ENCODE measurements around the gene CD1C.
"Not testable (repeated sequence)": the region's sequence is repeated elsewhere in the genome, so short reads cannot be mapped to it uniquely, and the experiment has no call there.

CD1C gene

DNA sequence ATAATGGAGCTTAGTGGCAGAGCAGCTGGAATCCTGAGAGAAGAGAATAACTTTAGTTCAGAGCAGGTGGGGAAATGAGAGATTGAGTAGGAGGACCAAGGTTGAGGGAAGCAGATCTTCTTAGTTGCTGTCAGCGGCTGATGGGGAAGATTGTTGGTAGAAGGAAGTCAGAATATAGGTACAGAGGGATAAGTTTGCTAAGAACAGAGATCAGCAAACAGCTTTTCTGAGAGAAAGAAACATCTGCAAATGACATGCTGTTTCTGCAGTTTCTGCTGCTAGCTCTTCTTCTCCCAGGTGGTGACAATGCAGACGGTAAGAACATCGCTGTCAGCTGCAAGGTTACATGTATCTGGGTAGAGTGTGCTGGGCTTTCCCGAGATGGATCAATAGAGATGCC lies at the start of gene CD1C:
Gene CD1C, plus strand, starts transcription at position 113 of the 400 bp plus-strand sequence. Its CDS starts 142 bp downstream, at position 255.
- DNase-seq (ENCODE audit: low read depth) = no peak

DNA sequence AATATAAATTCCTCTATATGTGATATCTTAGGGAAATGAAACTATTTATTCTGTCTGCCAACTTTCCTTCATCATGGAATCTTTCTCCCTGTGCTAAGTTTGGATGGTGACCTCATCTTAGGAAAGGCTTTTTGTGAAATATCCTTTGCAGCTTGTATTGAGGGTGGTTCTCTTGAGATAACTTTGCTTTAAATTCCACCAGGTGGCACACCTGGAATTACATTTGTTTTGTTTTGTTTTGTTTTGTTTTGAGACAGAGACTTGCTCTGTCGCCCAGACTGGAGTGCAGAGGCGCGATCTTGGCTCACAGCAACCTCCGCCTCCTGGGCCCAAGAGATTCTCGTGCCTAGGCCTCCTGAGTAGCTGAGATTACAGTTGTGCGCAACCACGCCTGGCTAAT lies 43.1 kb upstream of the CD1C start:
- DNase-seq (ENCODE audit: low read depth) = no peak

- DNase-seq (ENCODE audit: low read depth) = no peak
Observed at GRCh38 chr1:158248118-158248517, 41.6 kb upstream of the CD1C start.

DNA sequence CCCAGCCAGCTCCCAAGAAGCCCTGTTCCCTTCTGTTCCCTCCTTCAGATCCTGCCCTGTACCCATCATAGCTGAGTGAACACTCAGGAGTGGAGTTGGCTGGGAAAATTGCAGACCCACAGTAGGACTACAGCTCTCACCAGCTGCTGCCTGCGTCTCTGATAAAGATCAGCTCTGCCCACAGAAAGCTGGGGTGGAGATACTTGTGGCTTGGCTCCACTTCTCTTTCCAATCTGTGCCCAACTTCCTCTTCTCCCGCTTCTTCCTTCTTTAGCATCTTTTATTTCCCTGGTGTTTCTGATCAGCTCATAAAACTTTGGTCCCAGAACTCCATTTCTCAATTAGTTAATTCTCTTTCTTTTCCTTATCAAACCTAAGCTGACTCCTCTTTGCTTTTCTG lies 41.0 kb upstream of the CD1C start:
- no peak for DNase-seq (ENCODE audit: low read depth)

DNA sequence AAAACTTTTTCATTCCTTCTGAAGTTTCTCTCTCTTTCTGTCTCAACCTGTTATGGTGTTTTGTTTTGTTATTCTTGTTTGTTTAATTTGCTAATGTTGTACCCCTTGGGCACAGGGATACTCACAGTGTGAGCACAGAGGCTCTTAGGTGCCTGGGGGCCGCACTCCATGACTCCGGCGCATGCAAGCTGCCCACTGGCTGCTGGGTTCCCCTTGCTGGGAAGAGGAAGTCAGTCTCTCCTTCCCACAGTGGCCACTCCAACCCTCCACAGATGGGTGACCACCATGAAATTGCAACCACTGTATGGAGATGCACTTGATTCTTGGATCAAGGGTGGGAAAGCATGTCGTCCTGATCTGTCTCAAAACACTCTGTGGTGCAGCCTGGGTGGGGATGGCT lies 40.1 kb upstream of the CD1C start:
- DNase-seq (ENCODE audit: low read depth) = no peak

GRCh38 chr1:158251163-158251562 lies 38.6 kb upstream of the CD1C start:
- no peak for DNase-seq (ENCODE audit: low read depth)

DNA sequence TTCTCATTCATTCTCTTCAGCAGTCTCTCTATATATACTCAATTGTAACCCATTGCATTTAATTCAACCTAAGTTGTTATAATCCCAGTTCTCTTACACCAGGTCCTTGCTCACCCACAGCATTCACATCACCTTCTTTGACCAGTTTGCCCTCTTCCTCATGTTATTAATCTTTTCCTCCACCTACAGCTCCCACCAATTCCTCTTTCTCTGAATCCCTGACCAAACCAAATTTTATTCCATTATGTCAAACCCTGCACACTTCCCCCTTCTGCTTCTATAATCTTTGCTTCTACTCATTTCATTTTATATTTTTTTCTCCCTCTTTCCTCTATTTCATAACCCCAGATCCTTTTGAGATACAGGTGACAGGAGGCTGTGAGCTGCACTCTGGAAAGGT lies 34.1 kb upstream of the CD1C start:
- no peak for DNase-seq (ENCODE audit: low read depth)

GRCh38 chr1:158256747-158257146 lies 33.0 kb upstream of the CD1C start:
- not testable (repeated sequence) for DNase-seq (ENCODE audit: low read depth)

GRCh38 chr1:158257888-158258287 lies 31.8 kb upstream of the CD1C start:
- DNase-seq (ENCODE audit: low read depth) = no peak

- no peak for DNase-seq (ENCODE audit: low read depth)
Observed at GRCh38 chr1:158259117-158259516, 30.6 kb upstream of the CD1C start.

DNA sequence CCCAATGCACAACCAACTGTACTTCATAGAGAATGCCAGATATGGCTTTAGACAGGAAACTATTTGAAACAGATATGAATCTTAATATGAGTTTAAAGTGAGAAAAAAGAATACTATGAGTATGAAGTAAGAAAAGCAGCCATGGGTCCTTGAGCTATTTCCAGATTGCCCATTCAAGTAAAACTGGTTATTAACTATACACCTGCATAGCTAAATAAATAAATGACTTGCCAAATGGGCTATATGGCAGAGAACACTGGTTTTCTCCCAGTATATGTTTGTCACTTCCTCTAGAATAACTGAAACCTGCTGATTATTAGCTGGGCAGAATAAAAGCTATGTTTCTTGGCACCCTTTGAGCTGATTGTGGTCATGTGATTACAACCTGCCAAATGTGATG lies 17.0 kb upstream of the CD1C start:
- no peak for DNase-seq (ENCODE audit: low read depth)

DNA sequence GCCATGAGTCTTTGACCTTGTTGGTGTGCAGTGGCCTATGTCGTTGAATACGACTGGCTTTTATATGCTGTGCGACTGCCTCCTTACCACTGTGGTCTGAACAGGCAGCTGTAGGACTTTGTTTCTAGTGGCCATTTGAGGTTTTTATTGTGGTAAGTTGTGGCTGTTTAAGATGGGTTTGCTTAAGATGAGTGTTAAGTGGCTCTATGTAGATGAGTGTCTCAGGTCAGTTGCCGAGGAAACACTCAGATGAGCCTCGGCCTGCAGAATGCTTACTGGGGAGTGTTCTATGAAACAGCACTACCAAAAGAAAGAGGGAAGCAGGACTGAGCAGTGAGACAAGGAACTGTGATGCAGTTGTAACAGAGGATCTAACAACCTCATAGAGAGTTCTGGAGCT lies 14.9 kb upstream of the CD1C start:
- no peak for DNase-seq (ENCODE audit: low read depth)

DNA sequence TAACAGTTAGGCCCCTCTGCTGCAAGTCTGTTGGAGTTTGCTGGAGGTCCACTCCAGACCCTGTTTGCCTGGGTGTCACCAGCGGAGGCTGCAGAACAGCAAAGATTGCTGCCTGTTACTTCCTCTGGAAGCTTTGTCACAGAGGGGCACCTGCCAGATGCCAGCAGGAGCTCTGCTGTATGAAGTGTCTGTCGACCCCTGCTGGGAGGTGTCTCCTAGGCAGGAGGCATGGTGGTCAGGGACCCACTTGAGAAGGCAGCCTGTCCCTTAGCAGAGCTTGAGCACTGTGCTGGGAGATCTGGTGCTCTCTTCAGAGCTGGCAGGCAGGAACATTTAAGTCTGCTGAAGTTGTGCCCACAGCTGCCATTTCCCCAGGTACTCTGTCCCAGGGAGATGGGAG lies 7.3 kb upstream of the CD1C start:
- DNase-seq (ENCODE audit: low read depth) = not testable (repeated sequence)

GRCh38 chr1:158283965-158284364 lies 5.8 kb upstream of the CD1C start:
- no peak for DNase-seq (ENCODE audit: low read depth)

- no peak for DNase-seq (ENCODE audit: low read depth)
Observed at GRCh38 chr1:158285756-158286241, 3.9 kb upstream of the CD1C start.

DNA sequence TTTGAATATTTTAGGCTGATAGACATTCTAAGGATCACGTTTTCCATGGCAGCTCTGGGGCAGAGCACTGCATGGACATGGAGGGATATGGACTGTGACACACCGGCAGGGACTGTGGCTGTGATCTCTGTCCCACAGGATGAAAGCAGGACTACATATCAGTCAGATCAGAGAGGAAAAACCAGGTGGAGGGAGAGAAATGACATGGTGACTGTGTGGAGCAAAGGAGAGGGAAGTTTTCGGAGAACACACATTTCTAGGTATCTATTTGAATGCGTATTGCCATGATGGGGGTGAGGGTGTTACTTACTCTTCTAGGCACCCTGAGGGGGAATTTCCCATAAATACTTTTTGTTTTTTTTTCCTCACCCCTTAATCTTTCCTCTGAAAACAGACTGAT lies 3.2 kb upstream of the CD1C start:
- no peak for DNase-seq (ENCODE audit: low read depth)

DNA sequence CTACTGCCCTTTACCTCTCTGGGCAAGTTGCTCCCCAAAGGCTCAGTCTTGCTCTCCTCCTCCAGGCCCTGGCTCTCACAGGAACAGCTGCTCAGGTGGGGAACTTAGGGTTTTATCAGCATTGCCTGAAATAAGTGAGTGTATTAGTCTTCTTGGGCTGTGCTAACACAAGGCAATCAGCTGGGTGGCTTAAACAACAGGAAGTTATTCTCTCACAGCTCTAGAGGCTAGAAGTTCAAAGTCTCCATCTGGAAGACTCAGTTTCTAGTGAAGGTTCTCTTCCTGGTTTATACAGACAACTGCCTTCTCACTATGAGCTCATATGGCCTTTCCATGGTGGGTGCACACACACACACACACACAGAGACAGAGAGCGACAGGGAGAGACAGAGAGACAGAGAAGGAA lies 2.8 kb upstream of the CD1C start:
- DNase-seq (ENCODE audit: low read depth) = no peak

DNA sequence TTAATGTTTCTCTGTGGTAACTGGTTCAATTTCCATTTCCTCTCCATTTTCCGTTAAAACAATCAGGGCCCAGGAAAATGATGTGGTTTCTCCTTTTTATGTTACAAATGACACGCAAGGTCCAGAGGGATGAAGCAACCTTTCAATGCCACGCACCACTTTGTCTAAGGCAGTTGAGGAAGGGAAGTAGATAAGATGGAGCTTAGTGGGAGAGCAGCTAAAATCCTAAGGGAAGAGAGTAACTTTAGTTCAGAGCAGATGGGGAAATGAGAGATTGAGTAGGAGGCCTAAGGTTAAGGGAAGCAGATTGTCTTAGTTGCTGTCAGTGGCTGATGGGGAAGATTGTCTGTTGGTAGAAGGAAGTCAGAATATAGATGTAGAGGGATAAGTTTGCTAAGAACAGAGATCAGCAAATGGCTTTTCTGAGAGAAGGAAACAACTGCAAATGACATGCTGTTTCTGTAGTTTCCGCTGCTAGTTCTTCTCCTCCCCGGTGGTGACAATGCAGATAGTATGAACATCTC lies 660 bp downstream of the CD1C start:
- no peak for DNase-seq (ENCODE audit: low read depth)

DNA sequence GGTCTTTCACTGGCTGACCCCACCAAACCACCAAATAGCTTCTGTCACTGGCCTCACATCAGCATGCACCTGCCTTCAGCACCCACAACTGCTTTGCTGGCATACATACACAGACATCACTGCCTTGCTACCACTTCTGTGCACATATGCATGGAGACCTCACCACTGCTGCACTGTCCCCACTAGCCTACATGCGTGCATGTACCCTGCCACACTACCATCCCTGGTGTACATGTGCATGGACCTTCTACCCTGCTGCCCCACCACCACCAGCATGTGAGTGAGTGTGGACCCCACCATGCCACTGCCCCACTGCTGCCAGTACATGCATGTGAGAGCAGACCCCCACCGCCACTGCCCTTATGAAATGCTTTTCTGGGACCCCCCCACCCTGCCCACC lies 6.1 kb downstream of the CD1C start:
- no peak for DNase-seq (ENCODE audit: low read depth)

DNA sequence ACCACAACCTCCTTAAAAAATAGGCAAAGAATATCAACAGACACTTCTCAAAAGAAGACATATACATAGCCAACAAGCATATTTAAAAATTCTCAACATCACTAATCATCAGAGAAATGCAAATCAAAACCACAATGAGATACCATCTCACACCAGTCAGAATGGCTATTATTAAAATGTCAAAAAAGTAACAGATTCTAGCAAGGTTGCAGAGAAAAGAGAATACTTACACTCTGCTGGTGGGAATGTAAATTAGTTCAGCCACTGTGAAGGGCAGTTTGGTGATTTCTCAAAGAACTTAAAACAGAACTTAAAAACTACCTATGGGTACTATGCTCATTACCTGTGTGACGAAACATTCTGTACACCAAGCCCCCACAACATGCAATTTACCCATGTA lies 20.9 kb downstream of the CD1C start:
- no peak for DNase-seq (ENCODE audit: low read depth)

DNA sequence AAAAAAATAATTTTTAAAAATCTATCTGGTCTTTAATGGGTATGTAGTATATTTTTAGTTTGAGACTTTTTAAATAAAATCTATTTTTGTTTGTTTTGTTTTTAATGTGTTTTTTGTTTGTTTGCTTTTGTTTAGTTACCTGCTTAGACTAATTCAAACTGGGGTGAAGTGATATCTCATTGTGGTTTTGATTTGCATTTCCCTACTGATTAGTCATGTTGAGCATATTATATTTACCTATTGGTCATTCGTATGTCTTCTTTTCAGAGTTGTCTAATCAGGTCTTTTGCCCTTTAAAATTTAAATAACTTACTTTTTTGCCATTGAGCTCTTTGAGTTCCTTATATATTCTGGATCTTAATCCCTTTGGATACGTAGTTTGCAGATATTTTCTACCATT lies 21.3 kb downstream of the CD1C start:
- DNase-seq (ENCODE audit: low read depth) = no peak

- no peak for DNase-seq (ENCODE audit: low read depth)
Observed at GRCh38 chr1:158323866-158324265, 34.1 kb downstream of the CD1C start.

GRCh38 chr1:158324395-158324794 lies 34.7 kb downstream of the CD1C start:
- DNase-seq (ENCODE audit: low read depth) = no peak

DNA sequence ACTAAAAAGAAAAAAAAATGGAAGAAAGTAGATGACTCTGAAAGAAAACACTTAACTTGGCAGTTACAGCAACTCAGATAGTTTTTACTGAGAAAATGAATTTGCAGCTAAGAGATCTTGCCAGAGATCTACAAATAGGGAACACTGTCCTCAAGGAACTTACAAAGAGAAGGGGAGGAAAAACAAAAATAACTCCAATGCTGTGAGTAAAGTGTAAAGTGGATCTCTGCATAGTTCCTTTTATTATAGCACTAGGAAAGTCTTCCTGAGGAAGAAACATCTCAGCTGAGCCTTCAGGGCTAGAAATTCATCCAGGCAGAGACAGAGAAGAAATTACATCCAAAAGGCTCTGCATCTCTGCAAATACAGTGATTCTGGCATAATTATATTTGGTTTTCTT lies 37.8 kb downstream of the CD1C start:
- DNase-seq (ENCODE audit: low read depth) = no peak

GRCh38 chr1:158328426-158328825 lies 38.7 kb downstream of the CD1C start:
- no peak for DNase-seq (ENCODE audit: low read depth)
